HepG2 (cell line): ENCODE results near the gene BIVM. TPM values are rescaled to one million over a fixed set of nuclear protein-coding genes. Genes with fewer than 3 reads are reported as not detected.

ENCODE experiments used
- CBX5 ChIP-seq: sonication (generic); formaldehyde crosslinking; IDR thresholded peaks from 2 replicates; pipeline ENCODE4 v1.4.0; 2020; ENCODE audit warnings: missing genetic modification reagents, borderline replicate concordance
- CEBPB ChIP-seq: IDR thresholded peaks from 2 replicates; pipeline ENCODE4 v1.6.1; 2011; ENCODE audit warnings: low read depth, low read length, improper control_type of control experiment, borderline replicate concordance
- E2F5 ChIP-seq: sonication (generic); formaldehyde crosslinking; conservative IDR thresholded peaks from 2 replicates; pipeline ENCODE4 v1.4.0; 2020; ENCODE audit warnings: missing genetic modification reagents
- KDM6A ChIP-seq: IDR thresholded peaks from 2 replicates; pipeline ENCODE4 v1.6.1; 2016; ENCODE audit warnings: low read depth
- KLF16 ChIP-seq, 2 experiments: sonication (generic) in 1 of 2; formaldehyde crosslinking in 1 of 2; IDR thresholded peaks; 2 replicates each; pipeline versions ENCODE4 v1.6.1 to v1.8.0; 2016 to 2023; ENCODE audit warnings: missing genetic modification reagents in 2 of 2, missing compliant biosample characterization in 1 of 2
- MATR3 ChIP-seq: sonication (generic); formaldehyde crosslinking; IDR thresholded peaks from 2 replicates; pipeline ENCODE4 v1.4.0; 2020; ENCODE audit warnings: missing genetic modification reagents
- MTA3 ChIP-seq: sonication (generic); formaldehyde crosslinking; IDR thresholded peaks from 2 replicates; pipeline ENCODE4 v1.4.0; 2020; ENCODE audit warnings: missing genetic modification reagents
- NFRKB ChIP-seq: fragments of 450-650 bp; IDR thresholded peaks from 2 replicates; pipeline ENCODE4 v1.6.1; 2017
- PHB2 ChIP-seq: fragments of 450-650 bp; IDR thresholded peaks from 2 replicates; pipeline ENCODE4 v1.6.1; 2018; ENCODE audit not compliant: partially characterized antibody
- POLR2A ChIP-seq, 2 experiments: IDR thresholded peaks; 2 replicates each; pipeline ENCODE4 v1.6.1; 2011; ENCODE audit warnings: low read depth in 2 of 2, low read length in 2 of 2, mild to moderate bottlenecking in 1 of 2, moderate library complexity in 1 of 2; ENCODE audit not compliant: insufficient read depth in 1 of 2
- PRDM10 ChIP-seq: sonication (generic); formaldehyde crosslinking; IDR thresholded peaks from 2 replicates; pipeline ENCODE4 v1.4.0; 2020; ENCODE audit warnings: low read depth, missing genetic modification reagents
- RFXANK ChIP-seq: IDR thresholded peaks from 2 replicates; pipeline ENCODE4 v1.6.1; 2016
- RFXAP ChIP-seq: sonication (generic); formaldehyde crosslinking; IDR thresholded peaks from 2 replicates; pipeline ENCODE4 v1.4.0; 2020; ENCODE audit warnings: missing genetic modification reagents, borderline replicate concordance
- SMARCC2 ChIP-seq: fragments of 450-650 bp; IDR thresholded peaks from 2 replicates; pipeline ENCODE4 v1.6.1; 2017; ENCODE audit warnings: antibody characterized with exemption, mild to moderate bottlenecking
- THYN1 ChIP-seq: sonication (generic); formaldehyde crosslinking; IDR thresholded peaks from 2 replicates; pipeline ENCODE4 v1.8.1; 2023; ENCODE audit warnings: low read depth, mild to moderate bottlenecking, moderate library complexity, missing genetic modification reagents, borderline replicate concordance
- XBP1 ChIP-seq: sonication (generic); formaldehyde crosslinking; IDR thresholded peaks from 2 replicates; pipeline ENCODE4 v1.5.0; 2020; ENCODE audit warnings: missing genetic modification reagents
- ZBTB20 ChIP-seq: sonication (generic); formaldehyde crosslinking; IDR thresholded peaks from 2 replicates; pipeline ENCODE4 v1.8.1; 2023; ENCODE audit warnings: missing genetic modification reagents, low read depth, mild to moderate bottlenecking, borderline replicate concordance
- ZBTB3 ChIP-seq: sonication (generic); formaldehyde crosslinking; IDR thresholded peaks from 2 replicates; pipeline ENCODE4 v1.4.0; 2020; ENCODE audit warnings: low read depth, mild to moderate bottlenecking, moderate library complexity, missing genetic modification reagents, borderline replicate concordance
- ZFP62 ChIP-seq: sonication (generic); formaldehyde crosslinking; IDR thresholded peaks from 2 replicates; pipeline ENCODE4 v1.4.0; 2020; ENCODE audit warnings: missing genetic modification reagents
- ZNF605 ChIP-seq: sonication (generic); formaldehyde crosslinking; IDR thresholded peaks from 2 replicates; pipeline ENCODE4 v1.8.0; 2022; ENCODE audit warnings: mild to moderate bottlenecking, missing genetic modification reagents
- ZNF792 ChIP-seq: IDR thresholded peaks from 2 replicates; pipeline ENCODE4 v1.6.1; 2016
- polyA plus RNA-seq, 8 experiments: library from polyadenylated mRNA; depleted of rRNA in 3 of 8; stranded (reverse) in 7 of 8; unstranded in 1 of 8; fragments of >200 nt; fragmentation: Illumina TruSeq in 4 of 8; extraction: Trizol in 4 of 8; gene quantifications; 2 replicates each; pipeline versions ENCODE4 v1.2.1 to v1.2.3, GENCODE V29; 2011 to 2016; ENCODE audit warnings: low read depth in 4 of 8, missing spikeins in 1 of 8, mixed read lengths in 1 of 8; ENCODE audit not compliant: insufficient read depth in 1 of 8
- total RNA-seq, 5 experiments: library from RNA; depleted of rRNA; stranded (reverse); fragments of >200 nt; fragmentation: Illumina TruSeq; extraction: Trizol; gene quantifications; 2 replicates each; pipeline ENCODE4 v1.2.3, GENCODE V29; 2016; ENCODE audit warnings: low read depth in 1 of 5
- TF ChIP-seq, protein P1 (sequence below): sonication (generic); formaldehyde crosslinking; IDR thresholded peaks from 2 replicates; pipeline ENCODE4 v1.4.0; 2020; ENCODE audit warnings: mild to moderate bottlenecking, missing genetic modification reagents
- TF ChIP-seq, protein P2 (sequence below), 2 experiments: sonication (generic) in 1 of 2; formaldehyde crosslinking in 1 of 2; IDR thresholded peaks; 2 replicates each; pipeline versions ENCODE4 v1.4.0 to v1.6.1; 2018 to 2020; ENCODE audit warnings: missing genetic modification reagents in 2 of 2, borderline replicate concordance in 1 of 2, low read depth in 1 of 2, mild to moderate bottlenecking in 1 of 2, missing biosample characterization in 1 of 2

Gene BIVM
- total and polyA plus RNA-seq, 2 of the 13 experiments (the other 11 are each of a cell fraction or from before 2014, with no cell fraction given): 10.4 to 15.8 TPM

- TF ChIP-seq RFXAP (CRISPR knock-in tag): peak; percentile 91; the same call in 1 of the 2 replicates
- TF ChIP-seq ZNF605 (CRISPR knock-in tag): peak; percentile 92
- no peak for TF ChIP-seq KDM6A (CRISPR knock-in tag)
- TF ChIP-seq MTA3: no peak
- no peak for TF ChIP-seq CEBPB
- no peak for TF ChIP-seq XBP1
- TF ChIP-seq, protein P1, sequence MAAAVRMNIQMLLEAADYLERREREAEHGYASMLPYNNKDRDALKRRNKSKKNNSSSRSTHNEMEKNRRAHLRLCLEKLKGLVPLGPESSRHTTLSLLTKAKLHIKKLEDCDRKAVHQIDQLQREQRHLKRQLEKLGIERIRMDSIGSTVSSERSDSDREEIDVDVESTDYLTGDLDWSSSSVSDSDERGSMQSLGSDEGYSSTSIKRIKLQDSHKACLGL (CRISPR knock-in tag): peak; percentile 73; the same call in 1 of the 2 replicates
- TF ChIP-seq, protein P2, sequence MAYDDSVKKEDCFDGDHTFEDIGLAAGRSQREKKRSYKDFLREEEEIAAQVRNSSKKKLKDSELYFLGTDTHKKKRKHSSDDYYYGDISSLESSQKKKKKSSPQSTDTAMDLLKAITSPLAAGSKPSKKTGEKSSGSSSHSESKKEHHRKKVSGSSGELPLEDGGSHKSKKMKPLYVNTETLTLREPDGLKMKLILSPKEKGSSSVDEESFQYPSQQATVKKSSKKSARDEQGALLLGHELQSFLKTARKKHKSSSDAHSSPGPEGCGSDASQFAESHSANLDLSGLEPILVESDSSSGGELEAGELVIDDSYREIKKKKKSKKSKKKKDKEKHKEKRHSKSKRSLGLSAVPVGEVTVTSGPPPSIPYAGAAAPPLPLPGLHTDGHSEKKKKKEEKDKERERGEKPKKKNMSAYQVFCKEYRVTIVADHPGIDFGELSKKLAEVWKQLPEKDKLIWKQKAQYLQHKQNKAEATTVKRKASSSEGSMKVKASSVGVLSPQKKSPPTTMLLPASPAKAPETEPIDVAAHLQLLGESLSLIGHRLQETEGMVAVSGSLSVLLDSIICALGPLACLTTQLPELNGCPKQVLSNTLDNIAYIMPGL (CRISPR knock-in tag; IDR thresholded peaks at IDR 0.05; ENCODE audit: borderline replicate concordance in 1 of 2, low read depth in 1 of 2): peak; percentile 97 to 98
- peak; percentile 88 for TF ChIP-seq ZNF792 (CRISPR knock-in tag)
- peak in 1 of 2 experiments; percentile 94; a peak in 3 of 4 replicates for TF ChIP-seq KLF16 (CRISPR knock-in tag; IDR thresholded peaks at IDR 0.05)
- TF ChIP-seq THYN1 (CRISPR knock-in tag): no peak
- TF ChIP-seq PHB2: no peak
- TF ChIP-seq NFRKB: no peak
- no peak for TF ChIP-seq SMARCC2
- TF ChIP-seq PRDM10 (CRISPR knock-in tag): peak; percentile 96
- no peak for TF ChIP-seq MATR3 (CRISPR knock-in tag)
- TF ChIP-seq E2F5 (CRISPR knock-in tag): no peak
- TF ChIP-seq RFXANK (CRISPR knock-in tag): peak; percentile 78
- no peak for TF ChIP-seq ZFP62 (CRISPR knock-in tag)
- peak; percentile 94 for TF ChIP-seq ZBTB3 (CRISPR knock-in tag)
- TF ChIP-seq CBX5 (CRISPR knock-in tag): no peak; the same call in 1 of the 2 replicates
- TF ChIP-seq POLR2A (IDR thresholded peaks at IDR 0.05; ENCODE audit: insufficient read depth in 1 of 2, low read depth in 2 of 2, low read length in 2 of 2): peak; percentile 77 to 92
- peak; percentile 81 for TF ChIP-seq ZBTB20 (CRISPR knock-in tag)
Observed at GRCh38 chr13:102845630-102846260, 46.8 kb downstream of the BIVM start, which contains the start of gene ERCC5 (continued).
